ENCODE measurements around the gene PTPN11.
"Not testable (repeated sequence)": the region's sequence is repeated elsewhere in the genome, so short reads cannot be mapped to it uniquely, and the experiment has no call there.

PTPN11 gene

GRCh38 chr12:112418608-112419296 is at the start of gene PTPN11:
TSS of gene PTPN11 (plus strand) at chr12:112418947. CDS start at chr12:112419112, 165 bp downstream.
- DNase-seq: peak; percentile 85

- DNase-seq: peak; percentile 18
These were observed 48.5 kb upstream of the PTPN11 start for GRCh38 chr12:112370199-112370598.

GRCh38 chr12:112370868-112371510 is 47.8 kb upstream of the PTPN11 start:
- no peak for DNase-seq

GRCh38 chr12:112374166-112374740 is 44.5 kb upstream of the PTPN11 start:
- DNase-seq: no peak

- no peak for DNase-seq
These were observed 43.6 kb upstream of the PTPN11 start for GRCh38 chr12:112375105-112375504.

- DNase-seq: peak; percentile 27
These were observed 37.9 kb upstream of the PTPN11 start for GRCh38 chr12:112380663-112381405.

GRCh38 chr12:112381406-112381882 is 37.3 kb upstream of the PTPN11 start:
- DNase-seq: peak; percentile 51

GRCh38 chr12:112381883-112382796 is 36.6 kb upstream of the PTPN11 start, which contains the start of gene HECTD4:
TSS of gene HECTD4 (minus strand) at chr12:112382431. CDS start at chr12:112382128, 303 bp downstream.
- peak; percentile 87 for DNase-seq

- DNase-seq: no peak
These were observed 35.9 kb upstream of the PTPN11 start for GRCh38 chr12:112382866-112383265.

GRCh38 chr12:112386726-112387125 is 32.0 kb upstream of the PTPN11 start:
- DNase-seq: no peak

GRCh38 chr12:112389228-112389627 is 29.5 kb upstream of the PTPN11 start:
- no peak for DNase-seq

- DNase-seq: not testable (repeated sequence)
These were observed 28.7 kb upstream of the PTPN11 start for GRCh38 chr12:112389922-112390654.

GRCh38 chr12:112393328-112393727 is 25.4 kb upstream of the PTPN11 start:
- no peak for DNase-seq

- DNase-seq: no peak
These were observed 17.7 kb upstream of the PTPN11 start for GRCh38 chr12:112401054-112401453.

- DNase-seq: no peak
These were observed 16.7 kb upstream of the PTPN11 start for GRCh38 chr12:112401903-112402498.

- no peak for DNase-seq
These were observed 11.9 kb upstream of the PTPN11 start for GRCh38 chr12:112406519-112407488.

GRCh38 chr12:112407683-112408082 is 11.1 kb upstream of the PTPN11 start:
- DNase-seq: not testable (repeated sequence)

GRCh38 chr12:112408621-112409020 is 10.1 kb upstream of the PTPN11 start:
- no peak for DNase-seq

- DNase-seq: peak; percentile 94
These were observed 9.5 kb upstream of the PTPN11 start, which contains the start of gene RPL6 for GRCh38 chr12:112409064-112409905. TSS of gene RPL6 (minus strand) at chr12:112409605. CDS start at chr12:112408656, 949 bp downstream.

Measured in EL (cell line).